Prostate gland (tissue), 2 donors: ENCODE measurements around the gene VTI1B. TPM values are rescaled to one million over a fixed set of nuclear protein-coding genes. Genes with fewer than 3 reads are reported as not detected.
A peak's percentile ranks its signal among the peaks of the same experiment; 100 is the strongest.
"Not testable (repeated sequence)": the region's sequence is repeated elsewhere in the genome, so short reads cannot be mapped to it uniquely, and the experiment has no call there.

Source experiments
- DNase-seq: peaks from one replicate; pipeline ENCODE4 v3.0.0-alpha.2; 2019; ENCODE audit warnings: low spot score
- H3K27ac ChIP-seq, 2 donors: fragments of 200-600 bp; sonication (generic); 2 replicates each; pipeline ENCODE4 v1.5.1; 2017 to 2019
- H3K27me3 ChIP-seq: fragments of 200-600 bp; sonication (generic); replicated peaks from 2 replicates; pipeline ENCODE4 v1.5.1; 2019; ENCODE audit not compliant: insufficient read depth
- H3K36me3 ChIP-seq, 2 donors: fragments of 200-600 bp; sonication (generic); 1 replicate in 1 of 2; 2 replicates in 1 of 2; pipeline versions ENCODE4 v1.5.1 to v1.8.1; 2017 to 2019
- H3K4me1 ChIP-seq: fragments of 200-600 bp; sonication (generic); replicated peaks from 2 replicates; pipeline ENCODE4 v1.5.1; 2019
- H3K4me3 ChIP-seq, 2 donors: fragments of 200-600 bp; sonication (generic); 2 replicates each; pipeline ENCODE4 v1.5.1; 2017 to 2019
- H3K9me3 ChIP-seq: fragments of 200-600 bp; sonication (generic); 2 replicates; pipeline ENCODE4 v1.5.1; 2017
- CTCF ChIP-seq, 4 experiments: fragments of 200-600 bp in 2 of 4; fragments of 450-650 bp in 2 of 4; sonication (generic) in 2 of 4; IDR thresholded peaks; 1 replicate in 3 of 4; 2 replicates in 1 of 4; pipeline ENCODE4 v1.5.1; 2016 to 2019; ENCODE audit warnings: antibody characterized with exemption in 4 of 4, mild to moderate bottlenecking in 2 of 4, moderate library complexity in 2 of 4
- POLR2A ChIP-seq: fragments of 450-650 bp; IDR thresholded peaks from one replicate; pipeline ENCODE4 v1.6.1; 2016; ENCODE audit warnings: antibody characterized with exemption, mild to moderate bottlenecking
- POLR2AphosphoS5 ChIP-seq: sonication (generic); formaldehyde crosslinking; IDR thresholded peaks from one replicate; pipeline ENCODE4 v1.6.1; 2017; ENCODE audit warnings: antibody characterized with exemption
- WGBS: methylation state at CpG from one replicate; pipeline ENCODE4 v1.1.5; 2018; 5-methylcytosine and 5-hydroxymethylcytosine counted together
- intact Hi-C: fragments of 100-400 bp; cut with DNase I; formaldehyde crosslinking; loops from one replicate; pipeline ENCODE4 v1.14.2; 2022
- total RNA-seq, 2 donors: library from RNA; depleted of rRNA; stranded (reverse); fragments of >200 nt; gene quantifications; one replicate each; pipeline ENCODE4 v1.1.0, GENCODE V29; 2016

The VTI1B gene
- total RNA-seq, 2 donors from 2014 or later, result 52.0 to 52.6 TPM

- no peak for TF ChIP-seq POLR2AphosphoS5
- WGBS, result 40% methylated on average over 3 of the region's 3 CpGs
- no peaks in the 10 kb centered on the region for H3K4me1 ChIP-seq
- H3K27me3 ChIP-seq, result no peaks in the 10 kb centered on the region
- intact Hi-C loops, result loop anchor here (10.0 kb wide), 1 partner anchor 119 kb away; no protein-coding TSS in a partner anchor
- H3K36me3 ChIP-seq, result no peaks in the 10 kb centered on the region
- no peak for DNase-seq
- peak overlapping the region; percentile 20 to 49 for H3K27ac ChIP-seq
- H3K4me3 ChIP-seq, result no peak overlapping the region
- no peaks in the 10 kb centered on the region for H3K9me3 ChIP-seq
Observed at GRCh38 chr14:67703997-67704396, 29.6 kb upstream of the VTI1B start.

GRCh38 chr14:67701492-67701891 lies 27.1 kb upstream of the VTI1B start, which contains the start of gene RDH12:
RDH12 (plus strand) TSS chr14:67701886; CDS start chr14:67722643, 20,757 bp downstream.
- H3K4me1 ChIP-seq, H3K9me3 ChIP-seq, H3K36me3 ChIP-seq, H3K27me3 ChIP-seq, H3K4me3 ChIP-seq, DNase-seq: not testable (repeated sequence)
- intact Hi-C loops, result loop anchor here (10.0 kb wide), 1 partner anchor 117 kb away; no protein-coding TSS in a partner anchor
- H3K27ac ChIP-seq, result peak within 1 kb of the TSS; percentile 40 to 60
- 80% methylated on average over 8 of the region's 8 CpGs for WGBS

GRCh38 chr14:67698179-67698578 lies 23.7 kb upstream of the VTI1B start:
- no peak overlapping the region for H3K4me3 ChIP-seq
- TF ChIP-seq CTCF (IDR thresholded peaks at IDR 0.05) (no peak), POLR2AphosphoS5 (no peak), POLR2A (no peak)
- peaks cover 10% of the 10 kb centered on the region for H3K4me1 ChIP-seq
- peak overlapping the region; percentile 14 to 92 for H3K27ac ChIP-seq
- WGBS, result 43% methylated on average over 1 of the region's 1 CpG
- intact Hi-C loops, result loop anchor here (5.0 to 10.0 kb wide), 2 partner anchors 76 to 263 kb away; no protein-coding TSS in a partner anchor
- no peak for DNase-seq
- no peaks in the 10 kb centered on the region for H3K27me3 ChIP-seq
- no peaks in the 10 kb centered on the region for H3K9me3 ChIP-seq
- no peaks in the 10 kb centered on the region for H3K36me3 ChIP-seq

GRCh38 chr14:67697006-67697405 lies 22.6 kb upstream of the VTI1B start:
- WGBS, result 44% methylated on average over 4 of the region's 4 CpGs
- no peaks in the 10 kb centered on the region for H3K27me3 ChIP-seq
- H3K36me3 ChIP-seq, result no peaks in the 10 kb centered on the region
- intact Hi-C loops, result loop anchor here (5.0 to 10.0 kb wide), 2 partner anchors 75 to 262 kb away; no protein-coding TSS in a partner anchor
- DNase-seq, result no peak
- no peak overlapping the region for H3K4me3 ChIP-seq
- peak overlapping the region; percentile 9 to 92 for H3K27ac ChIP-seq
- no peak for TF ChIP-seq POLR2A
- peak; percentile 58 for TF ChIP-seq POLR2AphosphoS5
- TF ChIP-seq CTCF (IDR thresholded peaks at IDR 0.05), result no peak
- H3K4me1 ChIP-seq, result peaks cover 10% of the 10 kb centered on the region
- no peaks in the 10 kb centered on the region for H3K9me3 ChIP-seq

GRCh38 chr14:67695394-67695949 lies 21.0 kb upstream of the VTI1B start, which contains the start of gene RDH11:
RDH11 (minus strand) TSS chr14:67695764; CDS start chr14:67695703, 61 bp downstream.
- Histone ChIP-seq H3K4me1 (peaks cover 10% of the 10 kb centered on the region), H3K36me3 (peaks cover 0 to 3% of the 10 kb centered on the region in 2 donors), H3K4me3 (peak within 1 kb of the TSS; percentile 68 to 71), H3K27me3 (no peaks in the 10 kb centered on the region), H3K27ac (peak within 1 kb of the TSS; percentile 84 to 92), H3K9me3 (no peaks in the 10 kb centered on the region)
- WGBS, result under 1% methylated on average over 25 of the region's 25 CpGs
- DNase-seq, result peak; percentile 93
- intact Hi-C loops, result loop anchor here (5.0 to 10.0 kb wide), 2 partner anchors 73 to 261 kb away; no protein-coding TSS in a partner anchor
- TF ChIP-seq POLR2AphosphoS5 (peak; percentile 91), POLR2A (peak; percentile 89), CTCF (IDR thresholded peaks at IDR 0.05) (no peak)
